Daoy (cell line): ENCODE measurements around the gene CLEC7A. TPM values are rescaled to one million over a fixed set of nuclear protein-coding genes. Genes with fewer than 3 reads are reported as not detected.
A peak's percentile ranks its signal among the peaks of the same experiment; 100 is the strongest.

Experiments used
- DNase-seq: peaks from one replicate; pipeline ENCODE4 v3.0.0-alpha.2; 2015; ENCODE audit warnings: low read depth
- total RNA-seq: library from RNA; depleted of rRNA; stranded (reverse); fragments of >200 nt; shearing (Covaris generic); gene quantifications from 2 replicates; pipeline ENCODE4 v1.2.3, GENCODE V29; 2014; rRNA removed

CLEC7A gene
- total RNA-seq = not detected in 2 replicates

DNA sequence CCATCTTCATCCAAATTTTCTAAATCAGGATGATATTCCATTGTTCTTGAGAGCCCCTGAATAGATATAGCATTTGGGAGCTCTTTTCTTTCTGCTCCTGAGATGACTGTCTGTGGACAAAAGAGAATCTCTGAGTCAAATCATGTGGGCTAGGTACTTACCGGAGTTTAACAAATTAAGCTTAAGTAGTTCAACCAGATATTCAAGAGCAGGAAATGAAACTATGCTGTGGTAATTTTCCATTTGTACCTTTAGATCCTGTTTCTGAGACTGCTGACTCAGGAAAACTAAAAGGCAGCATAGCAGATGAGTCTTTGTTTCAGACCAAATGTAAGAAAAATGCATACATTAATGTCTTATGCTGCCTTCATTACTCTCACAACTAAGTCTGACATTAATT is at the start of gene CLEC7A:
TSS of gene CLEC7A (minus strand) at position 158 of the 400 bp plus-strand sequence. CDS start at position 41, 117 bp downstream.
- no peak for DNase-seq

DNA sequence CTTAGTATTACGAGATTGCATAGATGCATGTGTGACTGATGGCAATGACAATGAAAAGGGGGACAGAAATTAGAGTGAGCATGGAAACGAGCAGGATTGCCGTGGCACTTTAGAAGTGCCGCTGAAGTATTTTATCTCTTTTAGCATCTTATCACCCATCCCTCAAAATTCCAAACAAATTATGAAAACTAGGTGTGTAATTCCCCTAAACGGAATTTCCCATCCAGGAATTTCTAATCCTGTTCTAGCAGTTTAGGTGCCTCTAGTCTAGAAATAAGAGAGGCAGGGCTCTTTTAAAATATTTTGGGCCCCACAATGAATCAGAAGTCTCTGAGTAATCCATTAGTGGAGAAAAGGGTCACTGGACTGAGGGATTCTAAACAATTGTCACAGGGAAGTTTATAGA is 49.8 kb upstream of the CLEC7A start:
- DNase-seq = no peak

DNA sequence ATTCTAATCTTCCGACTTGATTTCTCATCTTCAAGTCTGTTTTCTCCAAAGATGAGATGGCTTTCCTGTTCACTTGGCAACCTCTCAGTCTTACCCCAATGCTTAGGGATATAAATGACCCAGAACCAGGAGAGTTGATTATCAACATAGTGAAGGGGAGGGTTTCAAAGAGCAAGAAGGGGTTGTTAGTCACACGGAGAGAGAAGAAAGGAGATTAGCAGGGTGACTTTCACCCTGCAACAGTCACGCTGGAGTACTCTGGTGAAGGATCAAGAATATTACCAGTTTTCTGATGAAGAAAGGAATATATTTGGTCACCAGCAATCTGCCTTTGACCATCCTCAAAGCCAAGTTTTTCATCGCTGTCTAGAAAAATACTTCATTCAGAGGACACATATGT is 48.8 kb upstream of the CLEC7A start, which contains the start of gene TMEM52B:
TSS of gene TMEM52B (plus strand) at position 212 of the 400 bp plus-strand sequence. CDS start 543 bp downstream, outside the sequence.
- no peak for DNase-seq

DNA sequence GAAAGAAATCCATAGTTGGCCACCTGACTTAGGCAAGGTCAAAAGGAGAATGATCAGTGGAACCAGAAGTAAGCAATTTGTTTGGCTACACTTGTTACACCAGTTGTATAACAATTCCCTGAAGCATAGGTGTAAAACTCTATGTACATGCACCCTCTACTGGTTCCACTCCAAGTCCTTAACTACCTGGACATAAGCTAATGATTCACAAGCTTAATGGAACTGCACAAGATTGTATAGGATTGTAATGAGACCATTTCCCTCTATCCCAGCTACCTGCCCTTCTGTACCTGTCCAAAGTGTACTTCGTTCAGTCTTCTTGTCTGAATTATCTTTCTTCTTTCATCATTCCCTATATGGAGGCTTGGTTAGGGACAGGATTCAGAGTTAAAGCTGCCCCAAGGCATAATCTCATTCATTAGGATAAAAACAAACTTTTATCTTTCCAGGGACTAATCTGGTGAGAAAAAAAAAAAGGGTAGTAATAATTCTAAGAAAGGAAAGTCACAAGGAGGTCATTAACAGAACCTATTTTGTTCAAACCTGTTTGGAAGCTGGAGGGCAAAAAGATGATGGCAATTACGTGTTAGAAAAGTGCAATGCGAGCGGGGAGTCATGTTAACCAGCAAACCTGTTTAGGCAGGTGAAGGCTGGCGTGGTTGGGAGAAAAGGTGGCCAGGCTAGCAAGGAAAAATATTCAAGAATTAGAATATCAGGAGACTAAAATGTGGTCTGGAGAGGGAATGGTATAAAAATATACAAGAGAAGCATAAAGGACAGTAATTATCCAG is 46.0 kb upstream of the CLEC7A start:
- no peak for DNase-seq

DNA sequence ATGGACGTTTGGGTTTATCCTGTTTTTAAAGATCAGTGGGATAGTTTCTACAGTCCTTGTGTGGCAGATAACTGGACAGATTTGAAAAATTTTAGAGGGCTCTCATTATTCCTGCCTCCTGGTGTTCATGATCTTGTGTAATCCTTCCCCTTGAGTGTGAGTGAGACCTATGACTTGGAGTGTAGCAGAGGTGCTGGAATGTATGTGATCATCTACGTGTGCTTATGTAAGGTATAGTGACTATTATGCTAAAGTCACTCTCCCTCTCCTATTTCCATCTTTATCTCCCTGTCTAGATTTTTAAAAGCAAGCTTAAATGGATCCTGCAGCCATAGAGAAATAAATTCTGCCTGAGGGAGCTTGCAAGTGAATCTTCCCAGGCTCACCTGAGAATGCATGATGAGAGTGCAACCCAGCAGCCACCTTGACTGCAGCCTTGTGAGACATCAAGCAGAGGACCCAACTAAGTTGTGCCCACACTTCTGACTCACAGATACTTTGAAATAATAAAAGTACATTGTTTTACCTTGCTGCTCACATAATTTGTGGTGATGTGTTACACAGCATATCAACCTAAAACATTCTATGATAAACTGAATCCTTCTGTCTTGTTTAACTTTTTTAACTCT is 45.1 kb upstream of the CLEC7A start:
- no peak for DNase-seq

DNA sequence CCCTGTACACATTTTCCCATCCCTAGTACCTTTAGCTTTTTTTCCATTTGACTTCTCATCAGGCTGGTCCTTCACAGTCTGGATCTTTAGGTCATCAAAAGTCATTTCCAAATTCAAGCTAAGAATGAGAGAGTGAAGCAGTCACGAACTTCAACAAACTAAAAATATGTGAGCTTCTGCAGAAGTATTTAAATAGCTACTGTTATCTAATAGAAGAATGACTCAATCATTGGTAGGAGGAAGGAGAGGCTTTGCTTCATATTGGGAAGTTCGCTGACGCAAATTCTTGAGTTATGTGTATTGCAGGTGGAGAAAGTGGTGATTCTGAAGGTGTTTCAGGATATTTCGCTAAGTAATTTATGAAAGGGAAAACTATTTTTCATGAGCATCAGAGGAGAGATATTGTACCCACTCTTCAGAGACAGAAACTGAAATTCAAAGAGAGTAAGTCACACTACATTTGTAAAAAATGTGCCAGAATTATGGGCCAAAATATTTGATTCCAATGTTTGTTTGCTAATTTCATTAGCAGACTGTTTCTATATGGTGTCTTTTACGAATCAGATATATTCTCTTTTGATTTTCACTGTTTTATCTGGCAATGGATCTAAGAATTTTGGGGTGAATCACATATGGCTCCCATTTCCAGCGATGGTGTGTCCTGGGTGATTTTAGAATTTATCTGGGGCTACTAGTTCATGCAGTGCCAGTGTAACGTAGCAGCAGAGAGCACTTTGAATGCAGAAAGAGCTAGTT is 42.2 kb upstream of the CLEC7A start, which contains the start of gene OLR1:
TSS of gene OLR1 (minus strand) at position 160 of the 756 bp plus-strand sequence. CDS start at position 105, 55 bp downstream.
- DNase-seq = no peak

DNA sequence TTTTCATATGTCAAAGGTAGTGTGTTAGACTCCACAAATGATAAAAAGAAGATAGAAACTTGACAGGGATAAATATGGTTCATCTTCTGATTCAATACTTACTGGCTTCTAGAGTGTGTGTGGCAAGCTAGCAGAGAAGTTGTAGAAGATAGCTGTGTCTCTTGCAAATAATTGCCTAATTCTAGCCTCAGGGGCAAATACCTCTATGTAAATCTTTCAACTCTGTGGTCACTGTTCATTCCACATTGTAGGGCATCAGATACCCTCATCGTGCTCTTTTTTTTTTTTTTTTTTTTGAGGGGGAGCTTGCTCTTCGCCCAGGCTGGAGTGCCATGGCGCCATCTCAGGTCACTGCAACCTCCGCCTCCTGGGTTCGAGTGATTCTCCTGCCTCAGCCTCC is 40.2 kb upstream of the CLEC7A start:
- DNase-seq = no peak

DNA sequence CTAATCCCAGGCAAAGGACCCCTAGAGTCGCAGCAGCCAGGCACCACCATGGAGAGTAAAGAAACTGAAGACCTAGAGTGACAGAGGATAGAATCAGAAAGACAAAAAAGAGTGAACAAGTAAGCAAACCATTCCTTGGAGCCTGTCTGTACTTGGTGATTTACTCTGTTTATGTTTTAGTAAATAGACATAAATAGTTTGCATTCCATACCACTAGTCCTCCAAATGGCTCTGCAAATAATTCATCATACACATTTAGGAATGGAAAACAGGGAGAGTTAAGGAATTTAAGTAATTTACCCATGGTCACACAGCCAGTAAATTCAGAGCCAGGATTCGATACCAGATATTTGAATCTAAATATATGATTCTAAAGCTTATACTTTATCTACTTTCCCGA is 39.1 kb upstream of the CLEC7A start:
- DNase-seq = no peak

DNA sequence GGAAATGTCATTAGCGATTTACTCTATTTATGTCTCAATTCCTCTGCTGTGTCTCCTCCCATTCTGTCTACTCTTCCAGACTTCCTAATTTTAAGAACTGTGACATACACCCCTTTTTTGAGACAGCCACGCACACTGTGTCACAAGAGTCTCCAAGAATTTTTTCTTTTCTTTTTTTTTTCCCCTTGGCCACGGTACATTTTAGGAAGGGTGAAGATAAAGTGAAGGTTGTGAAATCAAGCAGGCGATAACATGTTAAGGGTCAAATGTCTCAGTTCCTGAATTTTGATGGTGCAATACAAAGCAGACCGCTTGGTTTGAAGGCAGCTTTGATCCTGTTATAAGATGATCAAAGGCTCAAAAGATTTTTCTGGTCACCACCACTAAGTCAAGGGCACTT is 37.6 kb upstream of the CLEC7A start:
- DNase-seq = no peak

DNA sequence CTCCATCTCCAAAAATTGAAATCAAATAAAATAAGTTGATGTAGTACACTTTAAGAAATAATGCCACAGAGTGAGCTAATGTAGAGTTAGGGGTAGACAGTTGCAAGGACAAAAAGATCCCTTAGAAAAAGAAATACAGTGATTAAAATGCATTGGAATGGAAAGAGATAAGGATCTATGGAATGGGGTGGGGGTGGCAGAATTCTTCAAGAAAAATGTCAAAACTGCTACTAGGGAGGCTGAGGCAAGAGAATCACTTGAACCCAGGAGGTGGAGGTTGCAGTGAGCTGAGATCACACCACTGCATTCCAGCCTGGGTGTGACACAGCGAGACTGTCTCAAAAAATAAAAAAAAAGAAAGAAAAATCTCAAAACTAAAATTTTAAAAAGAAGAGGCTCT is 35.4 kb upstream of the CLEC7A start:
- no peak for DNase-seq

DNA sequence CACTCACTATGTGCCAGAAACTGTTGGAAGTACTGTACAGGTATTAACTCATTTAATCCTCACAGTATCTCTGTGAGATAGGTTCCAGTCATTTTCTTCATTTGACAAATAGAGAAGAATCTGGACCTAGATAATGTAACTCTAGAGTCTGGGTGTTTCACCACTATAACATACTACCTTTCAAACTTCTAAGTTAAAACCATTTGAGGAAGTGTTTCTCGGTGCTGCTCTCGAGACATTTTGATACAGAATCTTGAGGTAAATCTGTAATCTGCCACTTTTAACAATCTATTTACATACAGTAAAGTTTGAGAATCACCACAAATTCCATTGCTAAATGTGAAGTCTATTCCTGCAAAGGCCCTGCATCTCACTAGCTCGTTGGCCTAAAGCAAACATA is 33.1 kb upstream of the CLEC7A start:
- DNase-seq = no peak

DNA sequence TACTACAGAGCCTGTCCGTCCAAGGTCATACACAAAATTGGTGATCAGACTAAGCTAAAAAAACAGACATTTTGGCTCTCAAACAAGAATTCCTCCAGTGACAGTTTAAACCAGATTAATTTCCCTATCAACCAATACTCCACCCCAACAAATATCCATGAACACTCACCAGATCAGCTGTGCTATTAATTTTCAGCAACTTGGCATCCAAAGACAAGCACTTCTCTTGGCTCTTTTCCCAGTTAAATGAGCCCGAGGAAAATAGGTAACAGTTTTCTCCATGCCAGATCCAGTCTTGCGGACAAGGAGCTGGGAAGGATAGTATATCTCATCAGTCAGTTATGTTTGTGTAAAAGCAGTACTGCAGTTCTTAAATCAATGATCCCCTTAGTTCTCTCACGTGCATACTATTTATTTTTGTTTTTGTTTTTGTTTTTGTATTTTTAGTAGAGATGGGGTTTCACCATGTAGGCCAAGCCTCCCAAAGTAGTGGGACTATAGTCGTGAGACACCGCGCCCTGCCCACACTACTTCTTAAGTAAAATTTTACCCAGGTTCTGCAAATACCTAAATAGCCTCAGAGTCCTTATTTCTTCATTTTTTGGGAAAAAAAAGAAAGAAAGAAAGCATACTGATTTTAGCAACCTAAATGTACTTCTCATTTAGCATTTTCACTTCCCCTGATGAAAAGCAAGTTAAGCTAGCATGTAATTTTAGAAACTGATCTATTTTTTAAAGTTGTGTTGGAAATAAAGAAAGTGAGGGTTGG is 30.8 kb upstream of the CLEC7A start:
- no peak for DNase-seq

DNA sequence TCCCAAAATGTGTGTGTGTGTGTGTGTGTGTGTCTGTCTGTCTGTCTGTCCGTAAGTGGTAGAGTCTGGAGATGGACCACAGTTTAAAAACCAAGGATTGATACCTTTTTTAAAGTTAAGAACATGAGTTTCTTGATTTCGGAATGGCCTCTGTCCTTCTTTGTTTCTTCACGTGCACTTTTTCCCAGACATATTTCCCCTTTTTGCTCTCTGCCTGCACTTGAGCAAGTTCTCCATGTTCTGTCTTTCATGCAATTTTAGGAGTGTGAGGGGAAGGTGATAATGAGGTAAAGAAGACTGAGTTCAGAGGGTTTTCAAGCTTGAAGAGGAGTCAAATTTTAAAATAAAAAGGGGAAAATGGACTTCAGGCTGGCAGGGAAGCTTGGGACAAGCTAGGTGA is 29.3 kb upstream of the CLEC7A start:
- no peak for DNase-seq

DNA sequence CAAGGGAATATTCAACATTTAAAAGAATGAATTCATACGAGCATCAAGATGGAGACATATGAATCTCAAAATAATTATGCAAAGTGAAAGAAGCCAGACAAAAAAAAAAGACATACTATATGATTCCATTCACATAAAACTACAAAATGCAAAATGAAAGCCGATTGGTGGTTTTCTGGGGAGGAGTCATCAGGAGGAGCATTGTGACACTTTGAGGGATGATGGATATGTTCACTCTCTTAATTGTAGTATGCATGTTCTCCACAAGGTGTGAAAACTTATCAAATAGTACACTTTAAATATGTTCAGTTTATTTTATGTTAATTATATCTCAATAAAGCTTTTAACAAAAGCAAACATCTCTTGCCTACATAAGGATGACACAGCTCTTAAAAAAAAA is 28.4 kb upstream of the CLEC7A start:
- DNase-seq = no peak

DNA sequence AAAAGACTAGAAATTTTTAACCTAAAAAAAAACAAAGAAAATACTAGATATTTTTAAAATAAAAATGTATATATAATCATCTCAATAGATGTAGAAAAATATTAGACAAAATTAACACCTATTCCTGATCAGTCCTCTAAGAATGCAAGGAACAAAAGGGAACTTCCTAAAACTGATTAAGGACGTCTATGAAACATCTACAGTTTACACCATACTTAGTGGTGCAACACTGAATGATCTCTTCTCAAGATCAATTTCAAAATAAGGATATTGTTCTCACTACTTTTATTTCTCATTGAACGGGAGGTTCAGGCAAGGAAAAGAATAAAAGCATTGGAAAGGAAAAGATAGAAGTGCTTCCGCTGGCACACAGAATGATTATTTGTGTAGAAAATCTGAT is 26.0 kb upstream of the CLEC7A start:
- DNase-seq = no peak

DNA sequence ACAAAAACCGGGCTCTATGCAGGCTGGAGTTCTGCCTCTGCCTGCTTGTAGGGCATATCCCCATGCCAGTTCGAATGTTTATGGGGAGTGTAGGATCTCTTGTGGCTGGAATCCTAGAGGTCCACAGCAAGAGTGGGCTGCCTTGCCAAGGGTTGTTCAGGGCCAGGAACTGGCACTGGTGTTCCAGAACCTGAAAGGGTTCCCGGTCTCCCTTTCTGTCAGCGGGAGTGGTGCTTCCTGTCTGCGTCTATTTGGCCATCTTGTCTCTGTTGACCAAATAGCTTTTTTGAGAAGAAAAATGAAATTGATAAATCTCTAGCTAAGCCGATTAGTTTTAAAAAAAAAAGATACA is 24.1 kb upstream of the CLEC7A start:
- DNase-seq = no peak

DNA sequence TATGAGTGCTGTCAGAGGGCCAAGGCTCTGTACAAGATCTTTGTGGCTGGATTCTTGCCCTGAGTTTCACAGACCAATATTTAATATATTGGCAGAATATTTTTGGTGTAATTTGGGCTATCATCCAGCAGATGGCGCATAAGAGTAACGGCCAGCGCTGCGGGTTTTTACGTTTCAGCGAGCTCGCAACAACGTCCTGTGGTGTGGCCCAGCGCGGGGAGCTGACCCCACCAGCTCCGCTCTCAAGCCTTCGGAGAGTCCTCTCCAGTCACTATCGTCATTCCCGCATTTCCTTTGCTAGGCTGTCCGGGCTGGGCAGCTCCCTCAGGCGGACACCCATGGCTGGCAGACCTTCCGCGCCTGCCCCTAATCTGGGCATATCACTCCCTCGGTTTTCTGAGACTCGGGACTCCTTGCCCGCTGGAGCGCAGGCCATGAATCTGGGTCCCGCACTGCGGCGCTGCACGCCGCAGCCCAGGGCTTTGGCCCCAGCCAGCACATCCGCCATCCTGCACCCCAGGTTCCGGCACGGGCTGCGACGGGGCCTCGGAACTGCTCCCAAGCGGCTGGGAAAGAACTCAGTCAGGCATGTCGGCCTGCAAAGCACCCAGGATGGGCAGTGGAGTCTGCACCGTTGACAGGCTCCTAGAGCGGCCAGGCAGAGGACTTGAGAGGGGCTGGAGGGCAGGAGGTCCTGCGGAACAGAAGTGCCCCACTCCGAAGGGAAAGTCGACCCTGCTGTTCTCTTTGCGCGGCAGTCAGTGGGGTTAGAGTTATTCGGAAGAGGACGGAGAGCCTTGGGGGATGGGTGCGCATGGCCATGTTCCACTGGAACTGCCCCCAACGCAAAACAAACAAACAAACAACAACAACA is 23.5 kb upstream of the CLEC7A start:
- DNase-seq = peak; percentile 45

DNA sequence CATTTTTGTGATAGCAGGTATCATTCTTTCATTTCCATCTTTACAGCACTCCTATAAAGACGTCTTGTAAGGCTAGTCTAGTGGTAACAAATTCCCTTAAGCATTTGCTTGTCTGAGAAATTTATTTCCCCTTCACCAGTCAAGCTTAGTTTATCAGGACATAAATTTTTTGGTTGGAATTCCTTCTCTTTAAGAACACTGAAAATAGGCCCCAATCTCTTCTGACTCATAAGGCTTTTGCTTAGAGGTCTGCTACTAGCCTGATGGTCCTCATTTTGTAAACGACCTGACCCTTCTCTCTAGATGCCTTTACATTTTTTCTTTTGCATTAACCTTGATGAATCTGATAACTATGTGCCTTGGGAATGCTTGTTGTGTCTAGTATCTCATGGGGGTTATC is 21.6 kb upstream of the CLEC7A start:
- no peak for DNase-seq

DNA sequence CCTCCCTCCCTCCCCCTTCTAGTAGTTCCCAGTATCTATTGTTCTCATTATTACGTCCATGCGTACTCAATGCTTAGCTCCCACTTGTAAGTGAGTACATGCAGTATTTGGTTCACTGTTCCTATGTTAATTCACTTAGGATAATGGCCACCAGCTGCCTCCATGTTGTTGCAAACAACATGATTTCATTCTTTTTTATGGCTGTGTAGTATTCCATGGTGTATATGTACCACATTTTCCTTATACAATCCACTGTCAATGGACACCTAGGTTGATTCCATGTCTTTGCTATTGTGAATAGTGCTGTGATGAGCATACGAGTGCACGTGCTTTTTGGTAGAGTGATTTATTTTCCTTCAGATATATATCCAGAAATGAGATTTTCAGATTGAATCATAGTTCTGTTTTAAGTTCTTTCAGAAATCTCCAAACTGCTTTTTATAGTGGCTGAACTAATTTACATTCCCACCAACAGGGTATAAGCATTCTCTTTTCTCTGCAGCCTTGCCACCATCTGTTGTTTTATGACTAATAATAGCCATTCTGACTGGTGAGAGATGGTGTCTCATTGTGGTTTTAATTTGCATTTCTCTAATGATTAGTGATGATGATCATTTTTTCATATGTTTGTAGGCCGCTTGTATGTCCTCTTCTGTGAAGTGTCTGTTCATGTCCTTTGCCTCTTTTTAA is 17.9 kb upstream of the CLEC7A start:
- no peak for DNase-seq

DNA sequence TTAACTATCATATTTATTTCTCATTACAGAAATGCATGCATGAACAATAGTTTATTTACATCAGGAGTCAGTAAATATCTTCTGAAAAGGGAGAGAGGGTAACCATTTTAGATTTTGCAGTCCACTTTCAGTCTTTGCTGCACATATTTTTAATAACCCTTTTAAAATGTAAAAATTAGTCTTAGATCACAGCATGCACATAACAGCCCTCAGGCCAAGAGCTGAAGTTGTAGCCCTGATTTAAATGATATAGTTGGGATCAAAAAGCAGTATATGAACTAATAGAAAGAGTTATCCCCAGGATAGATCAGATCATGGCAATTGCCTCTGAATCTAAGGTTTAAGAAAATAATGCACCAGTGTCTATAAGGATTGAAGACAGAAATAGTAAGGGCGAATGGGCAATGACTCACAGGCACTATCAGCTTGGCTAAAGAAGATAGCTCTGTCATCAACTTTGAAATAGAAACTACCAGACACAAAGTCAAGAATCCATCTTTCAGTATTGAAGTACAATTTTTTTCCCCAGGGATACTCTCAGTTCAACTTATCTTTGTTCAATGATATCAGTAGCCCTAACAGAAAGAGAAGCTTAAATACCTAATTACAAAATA is 13.1 kb upstream of the CLEC7A start:
- DNase-seq = no peak
